Ascending aorta (tissue), 2 donors: ENCODE data around the gene NPR2. TPM values are rescaled to one million over a fixed set of nuclear protein-coding genes. Genes with fewer than 3 reads are reported as not detected.

Source experiments
- DNase-seq, 2 donors: peaks; one replicate each; pipeline ENCODE4 v3.0.0-alpha.2; 2019; ENCODE audit warnings: low spot score in 2 of 2
- H3K27ac ChIP-seq, 2 donors: fragments of 200-600 bp; sonication (generic); one replicate each; pipeline ENCODE4 v1.5.1; 2016 to 2017; ENCODE audit warnings: mild to moderate bottlenecking in 1 of 2
- H3K27me3 ChIP-seq: fragments of 200-600 bp; sonication (generic); one replicate; pipeline ENCODE4 v1.5.1; 2017
- H3K36me3 ChIP-seq, 2 donors: fragments of 200-600 bp; sonication (generic); one replicate each; pipeline ENCODE4 v1.5.1; 2016
- H3K4me1 ChIP-seq, 2 donors: fragments of 200-600 bp; sonication (generic); one replicate each; pipeline ENCODE4 v1.5.1; 2016 to 2017; ENCODE audit warnings: mild to moderate bottlenecking in 1 of 2
- H3K4me3 ChIP-seq, 2 donors: fragments of 200-600 bp; sonication (generic); one replicate each; pipeline ENCODE4 v1.5.1; 2016 to 2017; ENCODE audit warnings: mild to moderate bottlenecking in 1 of 2
- H3K9me3 ChIP-seq, 2 donors: fragments of 200-600 bp; sonication (generic); one replicate each; pipeline ENCODE4 v1.5.1; 2016
- intact Hi-C: fragments of 100-400 bp; cut with DNase I; formaldehyde crosslinking; loops from one replicate; pipeline ENCODE4 v1.15.1; 2023
- total RNA-seq: library from RNA; depleted of rRNA; stranded (reverse); fragments of >200 nt; gene quantifications from one replicate; pipeline ENCODE4 v1.1.0, GENCODE V29; 2016
- TF ChIP-seq, protein P1 (sequence below), 3 experiments: fragments of 200-600 bp in 2 of 3; fragments of 450-650 bp in 1 of 3; sonication (generic) in 2 of 3; IDR thresholded peaks; one replicate each; pipeline ENCODE4 v1.5.1; 2016 to 2019; ENCODE audit warnings: antibody characterized with exemption in 3 of 3, mild to moderate bottlenecking in 1 of 3, moderate library complexity in 1 of 3

Gene NPR2
- total RNA-seq, 1 donor from 2014 or later: 7.3 TPM

DNA sequence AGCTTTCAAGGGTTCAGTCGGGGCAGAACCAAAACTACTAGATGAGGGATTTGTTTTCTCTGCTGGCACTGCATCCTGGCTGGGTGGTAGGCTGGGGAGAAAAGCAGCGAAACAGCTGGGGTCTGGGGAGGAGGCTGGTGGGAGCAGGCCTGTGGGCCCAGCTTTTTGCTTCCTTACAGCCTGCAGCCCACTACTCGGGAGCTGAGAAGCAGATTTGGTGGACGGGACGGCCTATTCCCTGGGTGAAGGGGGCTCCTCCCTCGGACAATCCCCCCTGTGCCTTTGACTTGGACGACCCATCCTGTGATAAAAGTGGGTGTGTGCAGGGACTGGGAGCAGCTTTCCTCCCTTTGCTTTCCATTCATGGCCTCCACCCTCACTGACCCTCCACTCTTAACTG lies 9.1 kb downstream of the NPR2 start:
- peaks cover 26 to 40% of the 10 kb centered on the region in 2 donors for H3K36me3 ChIP-seq
- H3K27me3 ChIP-seq: no peaks in the 10 kb centered on the region
- peaks cover 0 to 4% of the 10 kb centered on the region in 2 donors for H3K4me1 ChIP-seq
- H3K9me3 ChIP-seq: no peaks in the 10 kb centered on the region
- intact Hi-C loops: no loop called here
- TF ChIP-seq, protein P1, sequence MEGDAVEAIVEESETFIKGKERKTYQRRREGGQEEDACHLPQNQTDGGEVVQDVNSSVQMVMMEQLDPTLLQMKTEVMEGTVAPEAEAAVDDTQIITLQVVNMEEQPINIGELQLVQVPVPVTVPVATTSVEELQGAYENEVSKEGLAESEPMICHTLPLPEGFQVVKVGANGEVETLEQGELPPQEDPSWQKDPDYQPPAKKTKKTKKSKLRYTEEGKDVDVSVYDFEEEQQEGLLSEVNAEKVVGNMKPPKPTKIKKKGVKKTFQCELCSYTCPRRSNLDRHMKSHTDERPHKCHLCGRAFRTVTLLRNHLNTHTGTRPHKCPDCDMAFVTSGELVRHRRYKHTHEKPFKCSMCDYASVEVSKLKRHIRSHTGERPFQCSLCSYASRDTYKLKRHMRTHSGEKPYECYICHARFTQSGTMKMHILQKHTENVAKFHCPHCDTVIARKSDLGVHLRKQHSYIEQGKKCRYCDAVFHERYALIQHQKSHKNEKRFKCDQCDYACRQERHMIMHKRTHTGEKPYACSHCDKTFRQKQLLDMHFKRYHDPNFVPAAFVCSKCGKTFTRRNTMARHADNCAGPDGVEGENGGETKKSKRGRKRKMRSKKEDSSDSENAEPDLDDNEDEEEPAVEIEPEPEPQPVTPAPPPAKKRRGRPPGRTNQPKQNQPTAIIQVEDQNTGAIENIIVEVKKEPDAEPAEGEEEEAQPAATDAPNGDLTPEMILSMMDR (IDR thresholded peaks at IDR 0.05): no peak
- no peak overlapping the region for H3K27ac ChIP-seq
- H3K4me3 ChIP-seq: no peak overlapping the region
- peak in 1 of 2 donors; percentile 39 for DNase-seq

DNA sequence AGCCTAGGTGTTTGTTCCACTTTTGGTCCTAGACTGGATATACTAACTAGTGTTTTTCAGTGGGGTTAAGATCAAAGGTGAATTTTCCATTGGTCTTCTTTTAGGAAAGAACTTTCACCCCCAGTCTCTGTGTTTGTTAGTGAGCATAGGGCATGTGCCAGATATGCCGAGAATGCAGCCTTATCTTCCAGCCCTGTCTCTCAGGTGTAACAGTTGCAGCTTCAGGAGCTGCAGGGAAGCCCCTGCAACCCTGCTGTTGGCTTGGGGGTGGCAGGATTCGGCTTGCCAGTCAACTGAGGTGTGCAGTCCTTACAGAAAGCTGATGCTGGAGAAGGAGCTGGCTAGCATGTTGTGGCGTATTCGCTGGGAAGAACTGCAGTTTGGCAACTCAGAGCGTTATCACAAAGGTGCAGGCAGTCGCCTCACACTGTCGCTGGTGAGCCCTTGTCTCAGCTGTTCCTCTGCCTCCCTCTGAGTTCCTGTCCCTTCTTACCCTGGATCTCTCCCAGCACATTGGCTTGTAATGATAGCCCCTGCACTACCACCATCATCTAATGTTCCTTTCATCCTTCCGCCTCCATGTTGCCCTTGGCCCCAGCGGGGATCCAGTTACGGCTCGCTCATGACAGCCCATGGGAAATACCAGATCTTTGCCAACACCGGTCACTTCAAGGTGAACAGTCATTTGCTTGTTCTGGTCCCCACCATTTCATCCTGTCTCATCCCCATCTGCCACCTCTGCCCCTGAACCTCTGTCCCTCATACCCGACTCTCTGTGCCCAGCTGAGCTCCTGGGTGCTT lies 10.1 kb downstream of the NPR2 start:
- Histone ChIP-seq H3K4me3 (no peak overlapping the region), H3K36me3 (peaks cover 31 to 50% of the 10 kb centered on the region in 2 donors), H3K27ac (no peak overlapping the region), H3K27me3 (no peaks in the 10 kb centered on the region), H3K4me1 (peaks cover 0 to 4% of the 10 kb centered on the region in 2 donors), H3K9me3 (no peaks in the 10 kb centered on the region)
- TF ChIP-seq, protein P1 (IDR thresholded peaks at IDR 0.05): no peak
- DNase-seq: peak in 1 of 2 donors; percentile 47
- intact Hi-C loops: no loop called here

DNA sequence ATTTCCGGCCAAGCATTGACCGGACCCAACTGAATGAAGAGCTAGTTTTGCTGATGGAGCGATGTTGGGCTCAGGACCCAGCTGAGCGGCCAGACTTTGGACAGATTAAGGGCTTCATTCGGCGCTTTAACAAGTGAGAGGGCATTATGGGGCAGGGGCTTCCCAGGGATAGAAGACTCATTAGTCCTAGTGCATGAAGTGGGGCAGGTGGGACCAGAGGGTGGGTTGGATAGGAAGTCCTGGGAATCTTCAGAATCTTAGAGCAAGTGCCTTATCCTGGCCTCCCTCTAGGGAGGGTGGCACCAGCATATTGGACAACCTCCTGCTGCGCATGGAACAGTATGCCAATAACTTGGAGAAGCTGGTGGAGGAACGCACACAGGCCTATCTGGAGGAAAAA lies 14.7 kb downstream of the NPR2 start:
- H3K27me3 ChIP-seq: no peaks in the 10 kb centered on the region
- intact Hi-C loops: no loop called here
- no peak overlapping the region for H3K4me3 ChIP-seq
- peak in 1 of 2 donors; percentile 59 for DNase-seq
- H3K9me3 ChIP-seq: no peaks in the 10 kb centered on the region
- TF ChIP-seq, protein P1 (IDR thresholded peaks at IDR 0.05): no peak
- peaks cover 36 to 68% of the 10 kb centered on the region in 2 donors for H3K36me3 ChIP-seq
- H3K27ac ChIP-seq: no peak overlapping the region
- peaks cover 0 to 3% of the 10 kb centered on the region in 2 donors for H3K4me1 ChIP-seq

DNA sequence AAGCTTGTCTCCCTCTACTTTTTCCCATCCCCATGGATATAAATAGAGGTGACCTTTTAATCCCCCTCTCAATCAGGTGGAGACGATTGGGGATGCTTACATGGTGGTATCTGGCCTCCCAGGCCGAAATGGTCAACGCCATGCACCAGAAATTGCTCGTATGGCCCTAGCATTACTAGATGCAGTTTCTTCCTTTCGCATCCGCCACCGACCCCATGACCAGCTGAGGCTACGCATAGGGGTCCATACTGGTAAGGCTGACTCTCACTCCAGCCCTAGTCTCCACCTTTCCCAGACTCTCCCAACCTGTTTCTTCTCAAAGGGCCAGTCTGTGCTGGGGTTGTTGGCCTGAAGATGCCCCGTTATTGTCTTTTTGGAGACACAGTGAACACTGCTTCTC lies 17.0 kb downstream of the NPR2 start:
- Histone ChIP-seq H3K9me3 (no peaks in the 10 kb centered on the region), H3K36me3 (peaks cover 30 to 50% of the 10 kb centered on the region in 2 donors), H3K4me1 (peaks cover 3 to 19% of the 10 kb centered on the region in 2 donors), H3K4me3 (no peak overlapping the region), H3K27me3 (no peaks in the 10 kb centered on the region), H3K27ac (no peak overlapping the region)
- intact Hi-C loops: no loop called here
- DNase-seq: peak in 1 of 2 donors; percentile 56
- TF ChIP-seq, protein P1 (IDR thresholded peaks at IDR 0.05): no peak

DNA sequence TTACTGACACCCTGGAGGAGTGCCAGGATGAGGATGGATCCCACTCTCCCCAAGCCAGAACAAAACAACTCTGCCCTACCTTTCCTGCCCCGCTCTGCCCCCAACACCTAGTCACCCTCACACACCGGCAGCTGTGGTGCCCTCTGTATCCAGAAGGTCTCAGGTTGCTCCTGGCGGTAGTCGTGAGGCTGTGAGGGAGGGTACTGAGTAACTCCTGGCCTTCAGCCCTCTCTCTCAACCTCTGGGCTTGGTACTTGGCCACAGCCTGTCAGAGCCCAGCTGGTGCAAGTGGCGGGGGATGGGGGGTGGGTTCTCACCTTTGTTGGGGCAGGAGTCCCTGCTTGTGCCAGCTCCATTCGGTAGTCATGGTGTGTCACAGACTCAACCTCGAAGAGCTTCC lies 18.7 kb downstream of the NPR2 start:
- H3K27me3 ChIP-seq: no peaks in the 10 kb centered on the region
- H3K27ac ChIP-seq: no peak overlapping the region
- DNase-seq: no peak
- peaks cover 26 to 47% of the 10 kb centered on the region in 2 donors for H3K36me3 ChIP-seq
- TF ChIP-seq, protein P1 (IDR thresholded peaks at IDR 0.05): no peak
- intact Hi-C loops: loop anchor here (5.0 to 10.0 kb wide), 2 partner anchors 153 to 225 kb away; partner anchors contain the start of genes CCDC107, RECK and RMRP
- H3K4me3 ChIP-seq: no peak overlapping the region
- H3K9me3 ChIP-seq: no peaks in the 10 kb centered on the region
- H3K4me1 ChIP-seq: peaks cover 8 to 27% of the 10 kb centered on the region in 2 donors
